ENCODE measurements around the gene CCDC192. TPM values are rescaled to one million over a fixed set of nuclear protein-coding genes. Genes with fewer than 3 reads are reported as not detected.

Gene CCDC192, protein sequence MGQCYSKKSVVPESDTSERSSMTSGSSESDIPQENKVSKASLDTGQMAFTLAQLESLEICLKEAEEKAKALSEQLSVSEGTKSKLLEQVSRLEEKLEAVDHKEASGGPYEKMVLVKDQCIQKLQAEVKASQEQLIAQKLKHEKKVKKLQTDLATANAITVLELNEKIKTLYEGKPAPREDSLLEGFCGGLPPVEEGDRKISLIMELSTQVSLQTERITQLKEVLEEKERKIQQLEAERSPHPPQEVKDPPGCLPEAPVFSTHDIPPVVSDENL
- total RNA-seq (not detected), total RNA-seq (0 to 0.40 (median 0) reads per million in 172 experiments)
- 0.20 TPM for polyA plus RNA-seq (2013, experiment 1 of 2)
- 0.24 TPM for polyA plus RNA-seq (2013, experiment 2 of 2)

DNA sequence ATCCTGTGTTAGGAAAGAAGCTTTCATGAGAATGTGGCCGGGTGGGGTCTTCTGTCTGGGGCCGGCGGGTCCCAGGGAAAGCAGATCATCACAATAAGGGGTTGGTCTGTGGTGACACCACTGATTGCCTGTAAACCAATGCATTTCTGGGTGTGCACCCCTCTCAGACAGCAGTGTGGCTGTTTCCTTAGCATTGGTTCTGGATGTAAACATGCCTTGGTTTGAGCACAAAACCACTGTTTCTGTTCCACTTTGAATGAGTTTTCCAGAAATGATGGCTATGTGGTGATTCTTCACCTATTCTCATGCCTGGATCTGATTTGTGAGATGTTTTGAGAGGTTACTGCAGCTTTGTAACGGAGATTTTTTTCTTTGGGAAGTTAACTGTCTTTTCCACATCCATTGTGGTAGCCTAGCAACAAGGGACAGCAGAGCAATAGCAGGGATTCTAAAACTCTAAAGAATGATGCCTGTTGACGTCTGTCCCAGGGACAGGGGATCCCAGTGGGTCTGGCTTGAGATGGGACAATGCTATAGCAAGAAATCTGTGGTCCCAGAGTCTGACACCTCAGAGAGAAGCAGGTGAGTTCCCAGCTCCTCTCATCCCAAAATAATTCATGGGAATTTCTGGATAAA lies at the start of gene CCDC192:
CCDC192 (plus strand) TSS at position 466 of the 636 bp plus-strand sequence; CDS start at position 521, 55 bp downstream.
- H3K36me3 Mint-ChIP-seq (ENCODE audit: low read depth), result no peaks in the 10 kb centered on the region
- Histone ChIP-seq H3K4me1 (ENCODE audit: insufficient read depth, low read length) (no peaks in the 10 kb centered on the region), H3K27me3 (ENCODE audit: control insufficient read depth in 1 of 2, insufficient read depth in 2 of 2, low read length in 2 of 2) (peaks cover 0 to 7% of the 10 kb centered on the region in 2 experiments), H3K27ac (ENCODE audit: low read depth in 1 of 2, low read length in 2 of 2) (no peak within 1 kb of the TSS), H3K9me3 (ENCODE audit: control insufficient read depth in 1 of 2, insufficient read depth in 1 of 2, low read length in 2 of 2) (no peaks in the 10 kb centered on the region), H3K36me3 (ENCODE audit: insufficient read depth, low read length) (no peaks in the 10 kb centered on the region), H3K4me3 (ENCODE audit: low read length) (no peak within 1 kb of the TSS)
- ATAC-seq (ENCODE audit: poor library complexity) (no peak), DNase-seq (no peak)
- H3K27ac Mint-ChIP-seq, result no peak within 1 kb of the TSS
- no peaks in the 10 kb centered on the region for H3K4me1 Mint-ChIP-seq (ENCODE audit: low read depth)
- H3K4me3 Mint-ChIP-seq, result no peak within 1 kb of the TSS
- ChIA-PET CTCF (no interaction called here), POLR2A (no interaction called here)
- peaks cover 12% of the 10 kb centered on the region for H3K27me3 Mint-ChIP-seq
- intact Hi-C loops (cut with DNase I, micrococcal nuclease), result no loop called here
- TF ChIP-seq CTCF (IDR thresholded peaks at IDR 0.05), result no peak
- H3K9me3 Mint-ChIP-seq, result no peaks in the 10 kb centered on the region

GRCh38 chr5:127656825-127657224 lies 46.4 kb upstream of the CCDC192 start:
- H3K27me3 Mint-ChIP-seq, result no peaks in the 10 kb centered on the region
- TF ChIP-seq CTCF (IDR thresholded peaks at IDR 0.05), result no peak
- Histone ChIP-seq H3K4me1 (ENCODE audit: insufficient read depth, low read length) (no peaks in the 10 kb centered on the region), H3K9me3 (ENCODE audit: control insufficient read depth in 1 of 2, insufficient read depth in 1 of 2, low read length in 2 of 2) (no peaks in the 10 kb centered on the region), H3K4me3 (ENCODE audit: low read length) (no peak overlapping the region), H3K36me3 (ENCODE audit: insufficient read depth, low read length) (no peaks in the 10 kb centered on the region), H3K27ac (ENCODE audit: low read depth in 1 of 2, low read length in 2 of 2) (no peak overlapping the region), H3K27me3 (ENCODE audit: control insufficient read depth in 1 of 2, insufficient read depth in 2 of 2, low read length in 2 of 2) (no peaks in the 10 kb centered on the region)
- H3K36me3 Mint-ChIP-seq (ENCODE audit: low read depth), result no peaks in the 10 kb centered on the region
- intact Hi-C loops (cut with DNase I, micrococcal nuclease), result no loop called here
- no peak overlapping the region for H3K27ac Mint-ChIP-seq
- no peaks in the 10 kb centered on the region for H3K4me1 Mint-ChIP-seq (ENCODE audit: low read depth)
- ATAC-seq (ENCODE audit: poor library complexity) (no peak), DNase-seq (no peak)
- CTCF ChIA-PET, result no interaction called here
- H3K9me3 Mint-ChIP-seq, result no peaks in the 10 kb centered on the region
- no peak overlapping the region for H3K4me3 Mint-ChIP-seq
- POLR2A ChIA-PET, result no interaction called here

- Histone ChIP-seq H3K4me3 (ENCODE audit: low read length) (no peak overlapping the region), H3K9me3 (ENCODE audit: control insufficient read depth in 1 of 2, insufficient read depth in 1 of 2, low read length in 2 of 2) (no peaks in the 10 kb centered on the region), H3K4me1 (ENCODE audit: insufficient read depth, low read length) (no peaks in the 10 kb centered on the region), H3K36me3 (ENCODE audit: insufficient read depth, low read length) (no peaks in the 10 kb centered on the region), H3K27me3 (ENCODE audit: control insufficient read depth in 1 of 2, insufficient read depth in 2 of 2, low read length in 2 of 2) (no peaks in the 10 kb centered on the region), H3K27ac (ENCODE audit: low read depth in 1 of 2, low read length in 2 of 2) (no peak overlapping the region)
- DNase-seq (no peak), ATAC-seq (ENCODE audit: poor library complexity) (no peak)
- Mint-ChIP-seq H3K9me3 (no peaks in the 10 kb centered on the region), H3K4me1 (ENCODE audit: low read depth) (no peaks in the 10 kb centered on the region), H3K4me3 (no peak overlapping the region), H3K36me3 (ENCODE audit: low read depth) (no peaks in the 10 kb centered on the region), H3K27ac (no peak overlapping the region), H3K27me3 (no peaks in the 10 kb centered on the region)
- intact Hi-C loops (cut with DNase I, micrococcal nuclease), result no loop called here
- ChIA-PET CTCF (no interaction called here), POLR2A (no interaction called here)
- TF ChIP-seq CTCF (IDR thresholded peaks at IDR 0.05), result no peak
Measured at GRCh38 chr5:127660047-127660733, 43.0 kb upstream of the CCDC192 start.

All from CD4-positive, alpha-beta T cell (primary cell).